CD14-positive monocyte (primary cell): ENCODE data around the gene SMIM13. TPM values are rescaled to one million over a fixed set of nuclear protein-coding genes. Genes with fewer than 3 reads are reported as not detected.

ENCODE experiments used
- DNase-seq, 3 donors: peaks; one replicate each; pipeline ENCODE4 v3.0.0-alpha.2; 2011 to 2022
- H2AFZ ChIP-seq: 2 replicates; pipeline ENCODE4 v1.6.0; 2012; ENCODE audit warnings: mild to moderate bottlenecking, low read depth, low read length, inconsistent platforms; ENCODE audit not compliant: insufficient read depth, poor library complexity, severe bottlenecking
- H3K27ac ChIP-seq, 2 donors: 1 replicate in 1 of 2; 2 replicates in 1 of 2; pipeline ENCODE4 v1.5.1; 2012 to 2013; ENCODE audit warnings: low read length in 2 of 2, control low read depth in 1 of 2, inconsistent platforms in 1 of 2, low read depth in 1 of 2, mild to moderate bottlenecking in 1 of 2
- H3K27me3 ChIP-seq, 2 donors: one replicate each; pipeline versions ENCODE4 v1.6.0 to v1.6.1; 2011 to 2013; ENCODE audit warnings: low read length in 2 of 2; ENCODE audit not compliant: control insufficient read depth in 2 of 2, insufficient read depth in 2 of 2
- H3K36me3 ChIP-seq, 2 donors: replicated peaks in 1 of 2; 1 replicate in 1 of 2; 2 replicates in 1 of 2; pipeline versions ENCODE4 v1.5.1 to v1.6.1; 2012 to 2013; ENCODE audit warnings: low read length in 2 of 2, control low read depth in 1 of 2, inconsistent platforms in 1 of 2, mild to moderate bottlenecking in 1 of 2; ENCODE audit not compliant: insufficient read depth in 2 of 2, control insufficient read depth in 1 of 2
- H3K4me1 ChIP-seq, 2 donors: 1 replicate in 1 of 2; 2 replicates in 1 of 2; pipeline versions ENCODE4 v1.5.1 to v1.6.1; 2012 to 2013; ENCODE audit warnings: low read length in 2 of 2, control low read depth in 1 of 2, inconsistent platforms in 1 of 2, mild to moderate bottlenecking in 1 of 2, moderate library complexity in 1 of 2; ENCODE audit not compliant: insufficient read depth in 2 of 2, control insufficient read depth in 1 of 2
- H3K4me2 ChIP-seq: replicated peaks from 2 replicates; pipeline ENCODE3; 2012; ENCODE audit warnings: low read length, moderate library complexity, mild to moderate bottlenecking; ENCODE audit not compliant: poor library complexity, severe bottlenecking; ENCODE audit errors: extremely low read depth
- H3K4me3 ChIP-seq, 3 experiments: fragments of 200-600 bp in 1 of 3; sonication (generic) in 1 of 3; replicated peaks in 1 of 3; 1 replicate in 2 of 3; 2 replicates in 1 of 3; pipeline ENCODE4 v1.5.1; 2011 to 2013; ENCODE audit warnings: low read length in 3 of 3, mild to moderate bottlenecking in 3 of 3, control low read depth in 2 of 3, low read depth in 2 of 3, inconsistent platforms in 1 of 3, moderate library complexity in 1 of 3
- H3K79me2 ChIP-seq: 2 replicates; pipeline ENCODE4 v1.6.0; 2012; ENCODE audit warnings: mild to moderate bottlenecking, control low read depth, inconsistent platforms, low read length, moderate library complexity; ENCODE audit not compliant: insufficient read depth
- H3K9ac ChIP-seq: 2 replicates; pipeline ENCODE4 v1.6.0; 2017; ENCODE audit warnings: low read length, mild to moderate bottlenecking; ENCODE audit not compliant: insufficient read depth, poor library complexity, severe bottlenecking
- H3K9me3 ChIP-seq, 2 donors: replicated peaks in 1 of 2; 1 replicate in 1 of 2; 2 replicates in 1 of 2; pipeline versions ENCODE4 v1.5.1 to v1.6.1; 2012 to 2013; ENCODE audit warnings: low read length in 2 of 2, control low read depth in 1 of 2; ENCODE audit not compliant: control insufficient read depth in 1 of 2, insufficient read depth in 1 of 2
- H4K20me1 ChIP-seq: 2 replicates; pipeline ENCODE4 v1.6.0; 2012; ENCODE audit warnings: mild to moderate bottlenecking, low read length, control low read depth, moderate library complexity; ENCODE audit not compliant: insufficient read depth
- H3K27ac Mint-ChIP-seq, 7 donors: one replicate each; pipeline ENCODE4 v1.8.0; 2020; ENCODE audit warnings: mild to moderate bottlenecking in 7 of 7, mixed read lengths in 7 of 7, moderate library complexity in 6 of 7, inconsistent platforms in 2 of 7
- H3K27me3 Mint-ChIP-seq, 3 donors: one replicate each; pipeline ENCODE4 v1.8.0; 2021 to 2022; ENCODE audit warnings: low read depth in 3 of 3, mild to moderate bottlenecking in 3 of 3, mixed read lengths in 3 of 3, moderate library complexity in 3 of 3, inconsistent platforms in 1 of 3
- H3K36me3 Mint-ChIP-seq, 2 donors: one replicate each; pipeline ENCODE4 v1.8.0; 2020; ENCODE audit warnings: mixed read lengths in 2 of 2, inconsistent platforms in 1 of 2, mild to moderate bottlenecking in 1 of 2
- H3K4me1 Mint-ChIP-seq: one replicate; pipeline ENCODE4 v1.8.0; 2020; ENCODE audit warnings: mild to moderate bottlenecking, mixed read lengths
- H3K4me3 Mint-ChIP-seq, 2 donors: one replicate each; pipeline ENCODE4 v1.8.0; 2020; ENCODE audit warnings: mild to moderate bottlenecking in 2 of 2, mixed read lengths in 2 of 2, moderate library complexity in 1 of 2
- H3K9me3 Mint-ChIP-seq, 7 donors: one replicate each; pipeline ENCODE4 v1.8.0; 2020 to 2022; ENCODE audit warnings: mixed read lengths in 7 of 7, mild to moderate bottlenecking in 6 of 7, moderate library complexity in 6 of 7, inconsistent platforms in 2 of 7
- CTCF ChIP-seq: fragments of 200-600 bp; IDR thresholded peaks from one replicate; pipeline ENCODE4 v1.8.0; 2022; ENCODE audit warnings: antibody characterized with exemption, mild to moderate bottlenecking
- WGBS: methylation state at CpG from one replicate; pipeline ENCODE4 v1.1.5; 2013; ENCODE audit warnings: missing lambda C conversion rate; ENCODE audit not compliant: insufficient coverage; 5-methylcytosine and 5-hydroxymethylcytosine counted together
- intact Hi-C, 2 donors: fragments of 100-400 bp; cut with micrococcal nuclease; formaldehyde crosslinking; loops; one replicate each; pipeline versions ENCODE4 v1.15.0 to v1.15.1; 2023
- polyA plus RNA-seq, 3 donors: library from polyadenylated mRNA; depleted of rRNA in 1 of 3; unstranded in 2 of 3; stranded (reverse) in 1 of 3; fragments of 300-500 nt in 2 of 3; fragments of >200 nt in 1 of 3; fragmentation: Illumina TruSeq in 2 of 3; gene quantifications; 1 replicate in 2 of 3; 2 replicates in 1 of 3; pipeline ENCODE4 v1.2.3, GENCODE V29; 2012 to 2021

The SMIM13 gene
- polyA plus RNA-seq, 3 donors = 1.4 to 3.4 (median 2.4) TPM

- no peak for TF ChIP-seq CTCF
- Histone ChIP-seq H3K9ac (no peak overlapping the region), H3K79me2 (no peaks in the 10 kb centered on the region), H3K4me3 (no peak overlapping the region), H3K27ac (no peak overlapping the region), H3K27me3 (no peaks in the 10 kb centered on the region), H4K20me1 (no peaks in the 10 kb centered on the region), H3K36me3 (no peaks in the 10 kb centered on the region), H3K4me2 (no peak overlapping the region), H3K4me1 (peaks cover 0 to 9% of the 10 kb centered on the region in 2 donors), H2AFZ (no peak overlapping the region), H3K9me3 (no peaks in the 10 kb centered on the region)
- Mint-ChIP-seq H3K4me1 (peaks cover 17% of the 10 kb centered on the region), H3K27ac (no peak overlapping the region), H3K9me3 (peaks cover 0 to 3% (median 0%) of the 10 kb centered on the region in 7 donors), H3K27me3 (peaks cover 0 to 4% (median 1%) of the 10 kb centered on the region in 3 donors), H3K36me3 (no peaks in the 10 kb centered on the region), H3K4me3 (no peak overlapping the region)
- no peak for DNase-seq
- intact Hi-C loops = no loop called here
These were observed 62.0 kb downstream of the SMIM13 start for GRCh38 chr6:11155589-11155988.

GRCh38 chr6:11160199-11160598 lies 66.6 kb downstream of the SMIM13 start:
- H3K27ac Mint-ChIP-seq = no peak overlapping the region
- intact Hi-C loops = no loop called here
- peaks cover 8% of the 10 kb centered on the region for H3K4me1 Mint-ChIP-seq
- Histone ChIP-seq H3K79me2 (no peaks in the 10 kb centered on the region), H3K27ac (no peak overlapping the region), H3K27me3 (no peaks in the 10 kb centered on the region), H3K4me3 (no peak overlapping the region), H3K36me3 (no peaks in the 10 kb centered on the region), H3K4me2 (no peak overlapping the region), H2AFZ (no peak overlapping the region), H3K4me1 (peaks cover 0 to 9% of the 10 kb centered on the region in 2 donors), H4K20me1 (no peaks in the 10 kb centered on the region), H3K9me3 (no peaks in the 10 kb centered on the region), H3K9ac (no peak overlapping the region)
- H3K27me3 Mint-ChIP-seq = peaks cover 0 to 2% (median 2%) of the 10 kb centered on the region in 3 donors
- H3K36me3 Mint-ChIP-seq = no peaks in the 10 kb centered on the region
- peaks cover 0 to 3% (median 0%) of the 10 kb centered on the region in 7 donors for H3K9me3 Mint-ChIP-seq
- no peak for TF ChIP-seq CTCF
- WGBS = no CpG with 5 or more reads among the region's 1 CpG
- DNase-seq = no peak
- H3K4me3 Mint-ChIP-seq = no peak overlapping the region
